Naive thymus-derived CD8-positive, alpha-beta T cell (primary cell): Measurements from ENCODE around the gene MPZL2. TPM values are rescaled to one million over a fixed set of nuclear protein-coding genes. Genes with fewer than 3 reads are reported as not detected.

Experiments
- ATAC-seq, 2 donors: fragments of 150-1000 bp; cut with Tn5 transposase in 1 of 2; sonication (Bioruptor Pico), chemical (Tn5 transposase) in 1 of 2; 1 replicate in 1 of 2; 2 replicates in 1 of 2; pipeline ENCODE4 v1.10.0; 2021; ENCODE audit warnings: mild to moderate bottlenecking in 2 of 2, moderate library complexity in 2 of 2
- POLR2A ChIA-PET: fragments of 350-600 bp; sonication (Branson Sonifier 250); formaldehyde crosslinking; loops from one replicate; lab custom pipeline; 2021; ENCODE audit warnings: antibody characterized with exemption; lab: Charles Lee
- DNase-seq, 10 donors: peaks; one replicate each; pipeline versions ENCODE4 v3.0.0 to v3.0.0-alpha.2; 2020 to 2022
- H3K27ac Mint-ChIP-seq, 10 donors: one replicate each; pipeline ENCODE4 v1.8.0; 2020 to 2022; ENCODE audit warnings: mild to moderate bottlenecking in 10 of 10, mixed read lengths in 10 of 10, moderate library complexity in 4 of 10, inconsistent platforms in 1 of 10
- H3K27me3 Mint-ChIP-seq, 5 donors: one replicate each; pipeline ENCODE4 v1.8.0; 2021 to 2022; ENCODE audit warnings: mixed read lengths in 5 of 5
- H3K36me3 Mint-ChIP-seq, 3 donors: one replicate each; pipeline ENCODE4 v1.8.0; 2020 to 2022; ENCODE audit warnings: mixed read lengths in 3 of 3, mild to moderate bottlenecking in 2 of 3, inconsistent platforms in 1 of 3
- H3K4me1 Mint-ChIP-seq, 4 donors: one replicate each; pipeline ENCODE4 v1.8.0; 2021 to 2022; ENCODE audit warnings: mixed read lengths in 4 of 4
- H3K4me3 Mint-ChIP-seq, 10 donors: one replicate each; pipeline ENCODE4 v1.8.0; 2020 to 2022; ENCODE audit warnings: mild to moderate bottlenecking in 10 of 10, mixed read lengths in 10 of 10, moderate library complexity in 6 of 10, inconsistent platforms in 1 of 10
- H3K9me3 Mint-ChIP-seq, 9 donors: one replicate each; pipeline ENCODE4 v1.8.0; 2020 to 2022; ENCODE audit warnings: mixed read lengths in 9 of 9, mild to moderate bottlenecking in 3 of 9, inconsistent platforms in 1 of 9, moderate library complexity in 1 of 9
- polyA plus RNA-seq, 3 donors: library from polyadenylated mRNA; unstranded; fragments of 300-500 nt; fragmentation: Illumina TruSeq; gene quantifications; one replicate each; pipeline ENCODE4 v1.2.3, GENCODE V29; 2021
- total RNA-seq, 8 experiments: library from RNA in 2 of 8; stranded (reverse) in 2 of 8; gene quantifications; one replicate each; pipeline ENCODE4 v1.2.3 and lab custom pipeline; 2021 to 2026

MPZL2 gene
- total and polyA plus RNA-seq, 5 experiments from 2014 or later, result 0.94 to 3.1 (median 2.8) TPM

GRCh38 chr11:118240999-118241763, 22.9 kb downstream of the MPZL2 start:
- H3K36me3 Mint-ChIP-seq, result peaks cover 0 to 27% (median 6%) of the 10 kb centered on the region in 3 donors

GRCh38 chr11:118239509-118240205, 24.4 kb downstream of the MPZL2 start:
- POLR2A ChIA-PET, result interaction anchor here (0.6 to 3.1 kb wide), 8 partner anchors 13 to 243 kb away, joined by 3 to 15 read pairs (median 4); partner anchors contain the start of genes JAML and MPZL3
- peak overlapping the region in 8 of 10 donors; percentile 44 to 74 (median 59) for H3K4me3 Mint-ChIP-seq
- H3K27me3 Mint-ChIP-seq, result no peaks in the 10 kb centered on the region
- no peak for DNase-seq
- H3K36me3 Mint-ChIP-seq, result peaks cover 5 to 35% (median 8%) of the 10 kb centered on the region in 3 donors
- peaks cover 40 to 74% (median 65%) of the 10 kb centered on the region in 4 donors for H3K4me1 Mint-ChIP-seq
- no peak for ATAC-seq
- H3K27ac Mint-ChIP-seq, result peak overlapping the region in 9 of 10 donors; percentile 42 to 93 (median 60)
- no peaks in the 10 kb centered on the region for H3K9me3 Mint-ChIP-seq

More at GRCh38 chr11:118240999-118241763, 22.9 kb downstream of the MPZL2 start:
- peak in 6 of 10 donors; percentile 27 to 70 (median 41) for DNase-seq
- Mint-ChIP-seq H3K27ac (peak overlapping the region; percentile 4 to 93 (median 75)), H3K4me3 (peak overlapping the region; percentile 4 to 82 (median 64)), H3K27me3 (no peaks in the 10 kb centered on the region), H3K4me1 (peaks cover 42 to 85% (median 73%) of the 10 kb centered on the region in 4 donors), H3K9me3 (no peaks in the 10 kb centered on the region)
- POLR2A ChIA-PET, result interaction anchor here (0.6 to 3.1 kb wide), 11 partner anchors 11 to 1000 kb away, joined by 3 to 15 read pairs (median 4); partner anchors contain the start of genes CD3D, JAML and MPZL3
- ATAC-seq, result peak; percentile 92 to 94

GRCh38 chr11:118238929-118239328, 25.2 kb downstream of the MPZL2 start:
- ATAC-seq (no peak), DNase-seq (no peak)
- Mint-ChIP-seq H3K27ac (peak overlapping the region in 4 of 10 donors; percentile 13 to 76 (median 42)), H3K36me3 (peaks cover 5 to 40% (median 8%) of the 10 kb centered on the region in 3 donors), H3K4me1 (peaks cover 35 to 71% (median 61%) of the 10 kb centered on the region in 4 donors), H3K27me3 (no peaks in the 10 kb centered on the region), H3K9me3 (no peaks in the 10 kb centered on the region), H3K4me3 (peak overlapping the region in 2 of 10 donors; percentile 2 to 74)
- POLR2A ChIA-PET, result interaction anchor here (0.6 to 3.1 kb wide), 6 partner anchors 12 to 244 kb away, joined by 4 to 15 read pairs (median 8); partner anchors contain the start of genes JAML and MPZL3

GRCh38 chr11:118238421-118238820, 25.7 kb downstream of the MPZL2 start:
- POLR2A ChIA-PET, result interaction anchor here (2.3 kb wide), 1 partner anchor 14 kb away, joined by 14 read pairs; the partner anchor contains the start of gene MPZL3
- no peaks in the 10 kb centered on the region for H3K9me3 Mint-ChIP-seq
- H3K27me3 Mint-ChIP-seq, result no peaks in the 10 kb centered on the region
- H3K4me1 Mint-ChIP-seq, result peaks cover 32 to 71% (median 57%) of the 10 kb centered on the region in 4 donors
- peaks cover 5 to 44% (median 8%) of the 10 kb centered on the region in 3 donors for H3K36me3 Mint-ChIP-seq
- DNase-seq, result no peak
- peak overlapping the region in 1 of 10 donors; percentile 74 for H3K4me3 Mint-ChIP-seq
- peak overlapping the region in 3 of 10 donors; percentile 22 to 76 (median 54) for H3K27ac Mint-ChIP-seq
- no peak for ATAC-seq

- Mint-ChIP-seq H3K9me3 (no peaks in the 10 kb centered on the region), H3K27ac (peak overlapping the region in 5 of 10 donors; percentile 9 to 63 (median 54)), H3K36me3 (peaks cover 5 to 51% (median 8%) of the 10 kb centered on the region in 3 donors), H3K4me3 (no peak overlapping the region), H3K4me1 (peaks cover 19 to 60% (median 37%) of the 10 kb centered on the region in 4 donors), H3K27me3 (no peaks in the 10 kb centered on the region)
- ATAC-seq (no peak), DNase-seq (no peak)
- POLR2A ChIA-PET, result no interaction called here
Measured at GRCh38 chr11:118236170-118236569, 27.9 kb downstream of the MPZL2 start.

GRCh38 chr11:118234833-118235232, 29.3 kb downstream of the MPZL2 start:
- Mint-ChIP-seq H3K36me3 (peaks cover 5 to 51% (median 8%) of the 10 kb centered on the region in 3 donors), H3K9me3 (no peaks in the 10 kb centered on the region), H3K4me3 (no peak overlapping the region), H3K27me3 (no peaks in the 10 kb centered on the region), H3K27ac (no peak overlapping the region), H3K4me1 (peaks cover 11 to 47% (median 24%) of the 10 kb centered on the region in 4 donors)
- POLR2A ChIA-PET, result no interaction called here
- DNase-seq, result no peak
- no peak for ATAC-seq

- Mint-ChIP-seq H3K27ac (peak overlapping the region in 5 of 10 donors; percentile 16 to 73 (median 46)), H3K36me3 (peaks cover 5 to 49% (median 8%) of the 10 kb centered on the region in 3 donors), H3K27me3 (no peaks in the 10 kb centered on the region), H3K4me3 (no peak overlapping the region), H3K4me1 (peaks cover 12 to 37% (median 16%) of the 10 kb centered on the region in 4 donors), H3K9me3 (peaks cover 0 to 1% (median 0%) of the 10 kb centered on the region in 9 donors)
- DNase-seq, result no peak
- POLR2A ChIA-PET, result no interaction called here
- no peak for ATAC-seq
Measured at GRCh38 chr11:118233850-118234249, 30.2 kb downstream of the MPZL2 start.

- DNase-seq (no peak), ATAC-seq (no peak)
- Mint-ChIP-seq H3K9me3 (peaks cover 0 to 1% (median 0%) of the 10 kb centered on the region in 9 donors), H3K27ac (peak overlapping the region in 4 of 10 donors; percentile 9 to 79 (median 55)), H3K4me3 (peak overlapping the region in 1 of 10 donors; percentile 7), H3K4me1 (peaks cover 7 to 32% (median 12%) of the 10 kb centered on the region in 4 donors), H3K36me3 (peaks cover 5 to 44% (median 7%) of the 10 kb centered on the region in 3 donors), H3K27me3 (no peaks in the 10 kb centered on the region)
- POLR2A ChIA-PET, result no interaction called here
Measured at GRCh38 chr11:118233377-118233776, 30.7 kb downstream of the MPZL2 start.

GRCh38 chr11:118232659-118233058, 31.4 kb downstream of the MPZL2 start:
- DNase-seq, result no peak
- POLR2A ChIA-PET, result interaction anchor here (0.6 kb wide), 1 partner anchor 31 kb away, joined by 3 read pairs; no protein-coding TSS in a partner anchor
- Mint-ChIP-seq H3K27me3 (no peaks in the 10 kb centered on the region), H3K36me3 (peaks cover 5 to 39% (median 5%) of the 10 kb centered on the region in 3 donors), H3K9me3 (peaks cover 0 to 1% (median 0%) of the 10 kb centered on the region in 9 donors), H3K4me1 (peaks cover 3 to 26% (median 13%) of the 10 kb centered on the region in 4 donors), H3K4me3 (peak overlapping the region in 1 of 10 donors; percentile 37), H3K27ac (peak overlapping the region in 5 of 10 donors; percentile 7 to 64 (median 37))
- ATAC-seq, result no peak

- H3K27ac Mint-ChIP-seq, result no peak overlapping the region
- DNase-seq (no peak), ATAC-seq (no peak)
- peaks cover 0 to 1% (median 0%) of the 10 kb centered on the region in 9 donors for H3K9me3 Mint-ChIP-seq
- POLR2A ChIA-PET, result no interaction called here
- peaks cover 3 to 22% (median 16%) of the 10 kb centered on the region in 4 donors for H3K4me1 Mint-ChIP-seq
- no peaks in the 10 kb centered on the region for H3K27me3 Mint-ChIP-seq
- H3K36me3 Mint-ChIP-seq, result peaks cover 2 to 32% (median 5%) of the 10 kb centered on the region in 3 donors
- no peak overlapping the region for H3K4me3 Mint-ChIP-seq
Measured at GRCh38 chr11:118231461-118231860, 32.6 kb downstream of the MPZL2 start.

GRCh38 chr11:118230088-118230487, 34.0 kb downstream of the MPZL2 start:
- peaks cover 6 to 20% (median 14%) of the 10 kb centered on the region in 4 donors for H3K4me1 Mint-ChIP-seq
- H3K4me3 Mint-ChIP-seq, result peak overlapping the region in 4 of 10 donors; percentile 15 to 67 (median 44)
- peaks cover 0 to 23% (median under 1%) of the 10 kb centered on the region in 3 donors for H3K36me3 Mint-ChIP-seq
- DNase-seq, result peak in 8 of 10 donors; percentile 32 to 67 (median 54)
- peak overlapping the region in 2 of 10 donors; percentile 93 to 96 for H3K27ac Mint-ChIP-seq
- no peaks in the 10 kb centered on the region for H3K27me3 Mint-ChIP-seq
- peaks cover 0 to 1% (median 0%) of the 10 kb centered on the region in 9 donors for H3K9me3 Mint-ChIP-seq
- peak; percentile 52 to 61 for ATAC-seq
- POLR2A ChIA-PET, result interaction anchor here (1.0 to 1.9 kb wide), 5 partner anchors 9 to 74 kb away, joined by 4 to 7 read pairs (median 4); partner anchors contain the start of gene CD3E
